Endothelial cell of umbilical vein (primary cell): ENCODE data around the gene RPS19. TPM values are rescaled to one million over a fixed set of nuclear protein-coding genes. Genes with fewer than 3 reads are reported as not detected.

Source experiments
- BruUV-seq: library from RNA; stranded (reverse); fragments of 400-500 nt; replicated peaks from 2 replicates; lab custom pipeline; 2021; lab: Mats Ljungman, UMichigan
- CTCF ChIA-PET: fragments of 300-600, 350-600 bp; sonication (Branson Sonifier 250); formaldehyde crosslinking; loops from one replicate; lab custom pipeline; 2021; ENCODE audit warnings: antibody characterized with exemption, inconsistent platforms; lab: Charles Lee
- POLR2A ChIA-PET: fragments of 300-600, 350-600 bp; sonication (Branson Sonifier 250); formaldehyde crosslinking; loops from one replicate; lab custom pipeline; 2021; ENCODE audit warnings: antibody characterized with exemption, inconsistent platforms; lab: Charles Lee
- DNase-seq: peaks from one replicate; pipeline ENCODE4 v3.0.0-alpha.2; 2011; ENCODE audit warnings: low read depth, low spot score
- FAIRE-seq: peaks from 2 replicates; lab custom pipeline; 2011; peaks lifted over from hg19 to GRCh38; lab: Jason Lieb, UNC
- H2AFZ ChIP-seq: 2 replicates; pipeline ENCODE4 v1.6.0; 2012; ENCODE audit warnings: low read depth, low read length, control low read depth, inconsistent platforms
- H3K27ac ChIP-seq: 2 replicates; pipeline ENCODE4 v1.5.1; 2011; ENCODE audit warnings: low read depth, mild to moderate bottlenecking, control low read depth, low read length, moderate library complexity; ENCODE audit not compliant: insufficient read depth
- H3K27me3 ChIP-seq, 2 experiments: 2 replicates each; pipeline versions ENCODE4 v1.6.0 to v1.6.1; 2011; ENCODE audit warnings: low read length in 2 of 2, mixed read lengths in 1 of 2; ENCODE audit not compliant: control insufficient read depth in 2 of 2, insufficient read depth in 2 of 2
- H3K36me3 ChIP-seq, 2 experiments: 2 replicates in 1 of 2; 3 replicates in 1 of 2; pipeline ENCODE4 v1.5.1; 2011; ENCODE audit warnings: low read length in 2 of 2, mild to moderate bottlenecking in 1 of 2, moderate library complexity in 1 of 2; ENCODE audit not compliant: control insufficient read depth in 2 of 2, insufficient read depth in 2 of 2; ENCODE audit errors: extremely low read depth in 1 of 2
- H3K4me1 ChIP-seq: 3 replicates; pipeline ENCODE4 v1.5.1; 2011; ENCODE audit warnings: mild to moderate bottlenecking, low read length; ENCODE audit not compliant: control insufficient read depth, insufficient read depth; ENCODE audit errors: extremely low read depth
- H3K4me2 ChIP-seq: 2 replicates; pipeline ENCODE4 v1.6.1; 2011; ENCODE audit warnings: low read length, control low read depth, mixed read lengths; ENCODE audit not compliant: insufficient read depth
- H3K4me3 ChIP-seq, 3 experiments: fragments of 200-600 bp in 1 of 3; sonication (generic), shearing (Covaris generic) in 1 of 3; replicated peaks in 1 of 3; 2 replicates each; pipeline ENCODE4 v1.5.1; 2011 to 2016; ENCODE audit warnings: control low read depth in 3 of 3, low read length in 3 of 3, mild to moderate bottlenecking in 2 of 3, inconsistent platforms in 1 of 3, low read depth in 1 of 3, moderate library complexity in 1 of 3; ENCODE audit not compliant: insufficient read depth in 1 of 3
- H3K79me2 ChIP-seq: 2 replicates; pipeline ENCODE4 v1.6.0; 2012; ENCODE audit warnings: low read length, inconsistent platforms; ENCODE audit not compliant: control insufficient read depth, insufficient read depth
- H3K9ac ChIP-seq: replicated peaks from 2 replicates; pipeline ENCODE3; 2011; ENCODE audit warnings: low read length, control low read depth; ENCODE audit not compliant: insufficient read depth; ENCODE audit errors: extremely low read depth
- H3K9me1 ChIP-seq: replicated peaks from 3 replicates; pipeline ENCODE4 v1.6.0; 2011; ENCODE audit warnings: mild to moderate bottlenecking, low read length; ENCODE audit not compliant: control insufficient read depth, insufficient read depth; ENCODE audit errors: extremely low read depth
- H3K9me3 ChIP-seq: replicated peaks from 2 replicates; pipeline ENCODE4 v1.5.1; 2012; ENCODE audit warnings: low read length, inconsistent platforms; ENCODE audit not compliant: control insufficient read depth, insufficient read depth
- H4K20me1 ChIP-seq: replicated peaks from 2 replicates; pipeline ENCODE3; 2011; ENCODE audit warnings: mild to moderate bottlenecking, low read length; ENCODE audit not compliant: control insufficient read depth, insufficient read depth; ENCODE audit errors: extremely low read depth
- EZH2 ChIP-seq: IDR thresholded peaks from 2 replicates; pipeline ENCODE4 v1.6.1; 2012; ENCODE audit warnings: borderline replicate concordance, low read depth, mild to moderate bottlenecking, moderate library complexity, low read length, inconsistent platforms; ENCODE audit not compliant: severe bottlenecking
- FOS ChIP-seq: IDR thresholded peaks from 2 replicates; pipeline ENCODE4 v1.6.1; 2011; ENCODE audit warnings: mild to moderate bottlenecking, low read length, moderate library complexity, borderline replicate concordance; ENCODE audit not compliant: insufficient read depth
- GATA2 ChIP-seq: IDR thresholded peaks from 2 replicates; pipeline ENCODE4 v1.7.0; 2011; ENCODE audit warnings: low read depth, mild to moderate bottlenecking, moderate library complexity, mixed read lengths, low read length; ENCODE audit not compliant: insufficient read length, insufficient read depth
- JUN ChIP-seq: IDR thresholded peaks from 2 replicates; pipeline ENCODE4 v1.6.1; 2011; ENCODE audit warnings: borderline replicate concordance, low read depth; ENCODE audit not compliant: insufficient read length, insufficient read depth
- MYC ChIP-seq: IDR thresholded peaks from one replicate; pipeline ENCODE4 v1.6.1; 2011; ENCODE audit warnings: mild to moderate bottlenecking, low read depth, low read length
- POLR2AphosphoS5 ChIP-seq: IDR thresholded peaks from 2 replicates; pipeline ENCODE4 v1.6.1; 2012; ENCODE audit warnings: low read depth, mild to moderate bottlenecking, control low read depth, low read length, moderate library complexity; ENCODE audit not compliant: insufficient read depth
- dilution Hi-C: fragments of 300-500 bp; cut with MboI; formaldehyde crosslinking; loops from one replicate; pipeline ENCODE4 v1.15.0; 2019; ENCODE audit warnings: low sequenced_read_pairs; ENCODE audit not compliant: extremely low pct_ligation_motif_present
- intact Hi-C: fragments of 100-400 bp; cut with micrococcal nuclease; formaldehyde crosslinking; loops from one replicate; pipeline ENCODE4 v1.10.0; 2022
- polyA plus RNA-seq, 4 experiments: library from polyadenylated mRNA; depleted of rRNA in 3 of 4; stranded (reverse) in 3 of 4; unstranded in 1 of 4; fragments of >200 nt; gene quantifications; 2 replicates each; pipeline versions ENCODE4 v1.2.1 to v1.2.3, GENCODE V29; 2011 to 2012; ENCODE audit warnings: missing spikeins in 1 of 4
- total RNA-seq: library from RNA; stranded (reverse); gene quantifications from 2 replicates; pipeline ENCODE4 v1.2.3, GENCODE V29; 2021
- TF ChIP-seq, protein P1 (sequence below): IDR thresholded peaks from 2 replicates; pipeline ENCODE4 v1.6.1; 2011; ENCODE audit not compliant: insufficient read depth, insufficient read length
- TF ChIP-seq, protein P2 (sequence below), 2 donors: IDR thresholded peaks; 1 replicate in 1 of 2; 2 replicates in 1 of 2; pipeline ENCODE4 v1.5.1; 2011; ENCODE audit warnings: low read length in 2 of 2, mild to moderate bottlenecking in 2 of 2, moderate library complexity in 2 of 2, control low read depth in 1 of 2, inconsistent platforms in 1 of 2, low read depth in 1 of 2; ENCODE audit not compliant: insufficient read depth in 1 of 2; ENCODE audit errors: extremely low read depth in 1 of 2

Gene RPS19
- total and polyA plus RNA-seq, 2 donors (not counting 3 experiments of a cell fraction or from before 2014, with no cell fraction given) = 2,234 to 4,353 TPM

GRCh38 chr19:41850381-41850780 is 9.7 kb upstream of the RPS19 start:
- no peaks in the 10 kb centered on the region for H3K4me1 ChIP-seq
- no peak for DNase-seq
- no peaks in the 10 kb centered on the region for H3K9me1 ChIP-seq
- no peak for TF ChIP-seq POLR2AphosphoS5
- TF ChIP-seq, protein P1, sequence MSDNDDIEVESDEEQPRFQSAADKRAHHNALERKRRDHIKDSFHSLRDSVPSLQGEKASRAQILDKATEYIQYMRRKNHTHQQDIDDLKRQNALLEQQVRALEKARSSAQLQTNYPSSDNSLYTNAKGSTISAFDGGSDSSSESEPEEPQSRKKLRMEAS = no peak
- TF ChIP-seq, protein P2, sequence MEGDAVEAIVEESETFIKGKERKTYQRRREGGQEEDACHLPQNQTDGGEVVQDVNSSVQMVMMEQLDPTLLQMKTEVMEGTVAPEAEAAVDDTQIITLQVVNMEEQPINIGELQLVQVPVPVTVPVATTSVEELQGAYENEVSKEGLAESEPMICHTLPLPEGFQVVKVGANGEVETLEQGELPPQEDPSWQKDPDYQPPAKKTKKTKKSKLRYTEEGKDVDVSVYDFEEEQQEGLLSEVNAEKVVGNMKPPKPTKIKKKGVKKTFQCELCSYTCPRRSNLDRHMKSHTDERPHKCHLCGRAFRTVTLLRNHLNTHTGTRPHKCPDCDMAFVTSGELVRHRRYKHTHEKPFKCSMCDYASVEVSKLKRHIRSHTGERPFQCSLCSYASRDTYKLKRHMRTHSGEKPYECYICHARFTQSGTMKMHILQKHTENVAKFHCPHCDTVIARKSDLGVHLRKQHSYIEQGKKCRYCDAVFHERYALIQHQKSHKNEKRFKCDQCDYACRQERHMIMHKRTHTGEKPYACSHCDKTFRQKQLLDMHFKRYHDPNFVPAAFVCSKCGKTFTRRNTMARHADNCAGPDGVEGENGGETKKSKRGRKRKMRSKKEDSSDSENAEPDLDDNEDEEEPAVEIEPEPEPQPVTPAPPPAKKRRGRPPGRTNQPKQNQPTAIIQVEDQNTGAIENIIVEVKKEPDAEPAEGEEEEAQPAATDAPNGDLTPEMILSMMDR (IDR thresholded peaks at IDR 0.05; ENCODE audit: extremely low read depth in 1 of 2, insufficient read depth in 1 of 2, low read depth in 1 of 2, low read length in 2 of 2) = no peak
- TF ChIP-seq FOS = no peak
- no peak for TF ChIP-seq EZH2
- TF ChIP-seq JUN = no peak
- TF ChIP-seq MYC = no peak
- no peak for TF ChIP-seq GATA2
- no peaks in the 10 kb centered on the region for H4K20me1 ChIP-seq
- H3K9ac ChIP-seq = no peak overlapping the region
- ChIA-PET CTCF (no interaction called here), POLR2A (interaction anchor here (1.2 kb wide), 1 partner anchor 9 kb away, joined by 4 read pairs; no protein-coding TSS in a partner anchor)
- H3K27me3 ChIP-seq = peaks cover 27 to 39% of the 10 kb centered on the region in 2 experiments
- intact Hi-C loops = no loop called here
- no peaks in the 10 kb centered on the region for H3K36me3 ChIP-seq
- no peak overlapping the region for H3K27ac ChIP-seq
- H3K4me3 ChIP-seq = no peak overlapping the region
- BruUV-seq = no TSS peak
- H3K4me2 ChIP-seq = no peak overlapping the region
- no peaks in the 10 kb centered on the region for H3K79me2 ChIP-seq
- no peak overlapping the region for H2AFZ ChIP-seq
- dilution Hi-C loops = no loop called here
- H3K9me3 ChIP-seq = no peaks in the 10 kb centered on the region
- FAIRE-seq = no peak
